ENCODE measurements around the gene CAMK1D. TPM values are rescaled to one million over a fixed set of nuclear protein-coding genes. Genes with fewer than 3 reads are reported as not detected.

Gene CAMK1D
- total RNA-seq, 1 experiment from 2014 or later: 6.3 TPM

GRCh38 chr10:12489357-12489756 is 140.0 kb downstream of the CAMK1D start:
- Histone ChIP-seq H4K8ac (replicated peaks; ENCODE audit: insufficient read length, low read depth, low read length) (no peak overlapping the region), H4K91ac (ENCODE audit: insufficient read length, low read depth, low read length) (no peak overlapping the region)

More at GRCh38 chr10:12489357-12489756, 140.0 kb downstream of the CAMK1D start:
- Histone ChIP-seq H2BK20ac (ENCODE audit: low read depth, low read length, poor library complexity, severe bottlenecking) (no peak overlapping the region), H3K23ac (ENCODE audit: insufficient read length, low read depth, low read length) (no peak overlapping the region), H3K79me2 (ENCODE audit: insufficient read depth, low read length) (no peaks in the 10 kb centered on the region), H3K4me2 (ENCODE audit: insufficient read depth, insufficient read length, low read length) (no peak overlapping the region), H3K14ac (ENCODE audit: insufficient read depth, low read length) (no peak overlapping the region), H3K56ac (ENCODE audit: insufficient read length, low read depth, low read length) (no peak overlapping the region), H2AFZ (ENCODE audit: low read length) (no peak overlapping the region), H3K9ac (ENCODE audit: extremely low read depth, insufficient read length, low read length) (no peak overlapping the region), H4K5ac (ENCODE audit: insufficient read length, low read depth, low read length) (no peak overlapping the region), H2AK5ac (ENCODE audit: insufficient read length, low read length) (no peak overlapping the region), H2BK120ac (ENCODE audit: low read depth, low read length, poor library complexity, severe bottlenecking) (no peak overlapping the region), H2BK15ac (ENCODE audit: low read depth, low read length) (no peak overlapping the region), H3K79me1 (ENCODE audit: insufficient read depth, low read depth, low read length, poor library complexity, severe bottlenecking) (no peaks in the 10 kb centered on the region), H3K23me2 (ENCODE audit: insufficient read length, low read depth, low read length, poor library complexity, severe bottlenecking) (no peaks in the 10 kb centered on the region), H3K27ac (ENCODE audit: insufficient read length, low read depth, low read length) (no peak overlapping the region), H3K4ac (ENCODE audit: low read depth, low read length) (no peak overlapping the region), H2BK12ac (ENCODE audit: insufficient read length, low read depth, low read length) (no peak overlapping the region), H3K9me3 (ENCODE audit: control insufficient read depth, low read depth, low read length) (no peaks in the 10 kb centered on the region), H3K4me1 (ENCODE audit: insufficient read depth, low read length) (peaks cover 2% of the 10 kb centered on the region; the same call in 1 of the 2 replicates), H4K20me1 (ENCODE audit: control insufficient read depth, insufficient read depth, insufficient read length) (no peaks in the 10 kb centered on the region), H2BK5ac (ENCODE audit: insufficient read length, low read length) (no peak overlapping the region), H3T11ph (ENCODE audit: low read length) (no peak overlapping the region), H3K27me3 (ENCODE audit: insufficient read depth, low read length) (no peaks in the 10 kb centered on the region), H3K18ac (ENCODE audit: insufficient read length, low read depth, low read length) (no peak overlapping the region)
- no peak for DNase-seq
- Mint-ChIP-seq H3K4me1 (peaks cover 14 to 22% of the 10 kb centered on the region in 2 experiments), H3K27ac (peak overlapping the region in 1 of 3 experiments; percentile 14; a peak in 2 of 7 replicates), H3K27me3 (ENCODE audit: low read depth) (no peaks in the 10 kb centered on the region; the same call in 1 of the 2 replicates), H3K9me3 (peaks cover 3 to 4% of the 10 kb centered on the region in 2 experiments; a peak in 2 of 5 replicates), H3K4me3 (no peak overlapping the region), H3K36me3 (ENCODE audit: insufficient read depth in 1 of 3, low read depth in 3 of 3) (peaks cover 0 to 7% (median 0%) of the 10 kb centered on the region in 3 experiments; a peak in 2 of 7 replicates)
- no CpG with 5 or more reads among the region's 8 CpGs for WGBS (ENCODE audit: extremely low coverage, insufficient read length, low lambda C conversion rate)
- TF ChIP-seq CTCF (conservative IDR thresholded peaks at IDR 0.05): no peak

Measured in H9 (cell line).